Endothelial cell of umbilical vein (primary cell): ENCODE measurements around the gene SYTL2.

ENCODE experiments used
- CTCF ChIP-seq, 2 donors: IDR thresholded peaks; 1 replicate in 1 of 2; 2 replicates in 1 of 2; pipeline ENCODE4 v1.5.1; 2011; ENCODE audit warnings: low read length in 2 of 2, mild to moderate bottlenecking in 2 of 2, moderate library complexity in 2 of 2, control low read depth in 1 of 2, inconsistent platforms in 1 of 2, low read depth in 1 of 2; ENCODE audit not compliant: insufficient read depth in 1 of 2; ENCODE audit errors: extremely low read depth in 1 of 2
- EZH2 ChIP-seq: IDR thresholded peaks from 2 replicates; pipeline ENCODE4 v1.6.1; 2012; ENCODE audit warnings: borderline replicate concordance, low read depth, mild to moderate bottlenecking, moderate library complexity, low read length, inconsistent platforms; ENCODE audit not compliant: severe bottlenecking
- POLR2AphosphoS5 ChIP-seq: IDR thresholded peaks from 2 replicates; pipeline ENCODE4 v1.6.1; 2012; ENCODE audit warnings: low read depth, mild to moderate bottlenecking, control low read depth, low read length, moderate library complexity; ENCODE audit not compliant: insufficient read depth

- TF ChIP-seq CTCF (IDR thresholded peaks at IDR 0.05; ENCODE audit: extremely low read depth in 1 of 2, insufficient read depth in 1 of 2, low read depth in 1 of 2, low read length in 2 of 2) (no peak), EZH2 (no peak), POLR2AphosphoS5 (no peak)
Measured at GRCh38 chr11:85658180-85658579, 152.8 kb downstream of the SYTL2 start.
